Measurements from ENCODE around the gene KRTAP5-7.

The KRTAP5-7 gene

DNA sequence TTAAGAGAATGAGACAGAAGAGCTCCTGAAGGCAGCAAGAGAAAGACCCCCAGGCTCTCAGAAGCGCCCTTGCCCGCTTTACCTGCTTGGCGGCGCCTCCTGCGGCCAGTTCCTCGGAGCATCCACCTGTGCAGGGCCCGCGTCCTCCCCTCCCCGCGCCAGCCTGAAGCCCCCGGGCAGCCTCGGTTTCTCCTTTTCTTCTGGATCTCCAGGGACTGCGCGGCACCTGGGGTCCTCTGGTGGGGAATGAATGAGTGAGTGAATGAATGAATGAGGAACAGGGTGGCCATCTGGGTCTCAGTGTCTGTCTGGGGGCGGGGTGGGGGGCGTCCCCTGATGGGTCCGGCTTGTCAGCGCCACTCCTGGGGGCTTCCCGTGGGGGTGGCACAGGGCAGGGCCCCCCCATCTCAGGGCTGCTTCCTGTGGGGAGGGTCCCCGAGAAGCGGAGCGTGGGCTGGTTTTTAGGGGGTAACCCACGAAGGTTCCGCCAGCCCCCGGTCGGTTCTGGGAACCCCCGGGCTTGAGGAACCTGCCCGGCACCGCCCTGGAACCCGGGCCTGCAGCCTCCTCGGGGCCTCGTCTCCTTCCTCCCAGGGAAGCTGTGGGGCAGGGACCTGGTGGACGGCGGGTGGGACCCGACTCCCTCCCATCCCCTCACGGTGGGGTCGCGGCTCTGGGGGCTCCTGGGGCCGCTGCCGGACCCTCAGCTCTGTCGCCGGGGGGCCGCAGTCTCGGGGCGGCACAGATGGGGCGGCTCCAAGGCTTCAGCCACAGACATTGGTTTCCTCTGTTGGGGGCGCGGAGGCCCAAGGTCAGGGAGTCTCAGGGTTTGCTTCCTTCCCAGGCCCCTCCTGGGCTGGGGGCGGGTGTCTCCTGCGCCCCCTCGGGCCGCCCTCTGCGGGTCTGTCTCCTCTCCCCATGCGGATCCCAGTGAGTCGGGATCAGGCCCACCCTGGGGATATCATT, 8.3 kb upstream of the KRTAP5-7 start:
- DNase-seq (ENCODE audit: extremely low read depth, insufficient read length), result no peak
- TF ChIP-seq, protein P1, sequence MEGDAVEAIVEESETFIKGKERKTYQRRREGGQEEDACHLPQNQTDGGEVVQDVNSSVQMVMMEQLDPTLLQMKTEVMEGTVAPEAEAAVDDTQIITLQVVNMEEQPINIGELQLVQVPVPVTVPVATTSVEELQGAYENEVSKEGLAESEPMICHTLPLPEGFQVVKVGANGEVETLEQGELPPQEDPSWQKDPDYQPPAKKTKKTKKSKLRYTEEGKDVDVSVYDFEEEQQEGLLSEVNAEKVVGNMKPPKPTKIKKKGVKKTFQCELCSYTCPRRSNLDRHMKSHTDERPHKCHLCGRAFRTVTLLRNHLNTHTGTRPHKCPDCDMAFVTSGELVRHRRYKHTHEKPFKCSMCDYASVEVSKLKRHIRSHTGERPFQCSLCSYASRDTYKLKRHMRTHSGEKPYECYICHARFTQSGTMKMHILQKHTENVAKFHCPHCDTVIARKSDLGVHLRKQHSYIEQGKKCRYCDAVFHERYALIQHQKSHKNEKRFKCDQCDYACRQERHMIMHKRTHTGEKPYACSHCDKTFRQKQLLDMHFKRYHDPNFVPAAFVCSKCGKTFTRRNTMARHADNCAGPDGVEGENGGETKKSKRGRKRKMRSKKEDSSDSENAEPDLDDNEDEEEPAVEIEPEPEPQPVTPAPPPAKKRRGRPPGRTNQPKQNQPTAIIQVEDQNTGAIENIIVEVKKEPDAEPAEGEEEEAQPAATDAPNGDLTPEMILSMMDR (IDR thresholded peaks at IDR 0.05; ENCODE audit: insufficient read depth, low read length, poor library complexity, severe bottlenecking), result no peak
- Histone ChIP-seq H3K4me3 (replicated peaks; ENCODE audit: low read depth, low read length) (no peak overlapping the region), H3K27me3 (replicated peaks; ENCODE audit: control insufficient read depth, insufficient read depth, low read length) (no peaks in the 10 kb centered on the region), H3K36me3 (ENCODE audit: control insufficient read depth, insufficient read depth, low read length) (no peaks in the 10 kb centered on the region)

DNA sequence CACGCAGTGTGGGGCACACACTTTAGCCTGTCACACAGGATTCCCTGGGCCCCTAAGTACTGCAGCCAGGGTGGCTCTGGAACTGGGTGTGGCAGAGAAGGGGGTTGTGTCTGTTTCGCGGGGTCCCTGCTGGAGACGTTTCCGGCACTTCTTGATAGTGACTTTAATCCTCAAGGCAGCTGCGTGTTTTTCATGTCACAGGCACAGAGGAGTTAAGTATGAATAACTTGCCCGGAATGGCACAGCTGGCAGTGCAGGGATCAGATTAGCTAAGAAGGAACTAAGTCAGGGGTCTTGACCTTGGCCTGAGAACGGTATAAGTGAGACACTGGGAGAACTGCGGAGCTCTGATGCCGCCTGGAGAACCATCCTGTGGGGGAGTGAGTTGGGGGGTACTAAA, 7.5 kb upstream of the KRTAP5-7 start:
- no peak for DNase-seq (ENCODE audit: extremely low read depth, insufficient read length)
- TF ChIP-seq, protein P1 (IDR thresholded peaks at IDR 0.05; ENCODE audit: insufficient read depth, low read length, poor library complexity, severe bottlenecking), result no peak
- no peaks in the 10 kb centered on the region for H3K36me3 ChIP-seq (ENCODE audit: control insufficient read depth, insufficient read depth, low read length)
- H3K4me3 ChIP-seq (replicated peaks; ENCODE audit: low read depth, low read length), result no peak overlapping the region
- no peaks in the 10 kb centered on the region for H3K27me3 ChIP-seq (replicated peaks; ENCODE audit: control insufficient read depth, insufficient read depth, low read length)

DNA sequence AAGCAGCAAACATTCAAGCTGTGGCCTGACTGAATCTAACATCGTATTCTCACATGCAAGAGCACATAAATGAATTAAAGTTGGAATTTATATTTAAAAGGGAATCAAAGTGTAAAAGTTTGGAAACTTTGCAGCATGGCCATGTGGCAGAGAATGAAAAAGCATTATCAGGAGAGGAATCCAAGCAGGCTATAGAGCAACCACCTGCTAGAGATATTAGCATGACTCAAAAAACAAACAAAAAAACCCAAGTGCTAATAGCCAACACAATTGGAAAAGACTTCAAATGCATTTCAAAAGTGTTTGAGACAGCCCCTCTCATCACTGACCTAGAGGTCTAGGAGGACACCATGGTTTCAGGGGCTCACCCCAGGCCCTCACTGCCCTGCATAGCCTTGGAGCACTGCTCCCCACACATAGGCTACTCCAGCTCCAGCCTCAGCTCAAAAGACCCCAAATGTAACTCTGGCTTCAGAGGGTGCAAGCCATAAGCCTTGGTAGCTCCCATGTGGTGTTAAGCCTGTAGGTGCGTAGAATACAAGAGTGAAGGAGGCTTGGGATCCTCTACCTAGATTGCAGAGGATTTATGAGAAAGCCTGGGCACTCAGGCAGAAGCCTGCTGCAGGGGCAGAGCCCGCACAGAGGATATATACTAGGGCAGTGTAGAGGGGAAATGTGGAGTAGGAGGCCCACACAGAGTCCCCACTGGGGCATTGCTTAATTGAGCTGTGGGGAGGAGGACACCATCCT, 1.7 kb upstream of the KRTAP5-7 start:
- Histone ChIP-seq H3K4me3 (replicated peaks; ENCODE audit: low read depth, low read length) (no peak overlapping the region), H3K36me3 (ENCODE audit: control insufficient read depth, insufficient read depth, low read length) (no peaks in the 10 kb centered on the region), H3K27me3 (replicated peaks; ENCODE audit: control insufficient read depth, insufficient read depth, low read length) (no peaks in the 10 kb centered on the region)
- no peak for DNase-seq (ENCODE audit: extremely low read depth, insufficient read length)
- TF ChIP-seq, protein P1 (IDR thresholded peaks at IDR 0.05; ENCODE audit: insufficient read depth, low read length, poor library complexity, severe bottlenecking), result no peak

- no peaks in the 10 kb centered on the region for H3K36me3 ChIP-seq (ENCODE audit: control insufficient read depth, insufficient read depth, low read length)
- DNase-seq (ENCODE audit: extremely low read depth, insufficient read length), result no peak
- H3K4me3 ChIP-seq (replicated peaks; ENCODE audit: low read depth, low read length), result no peak overlapping the region
- no peaks in the 10 kb centered on the region for H3K27me3 ChIP-seq (replicated peaks; ENCODE audit: control insufficient read depth, insufficient read depth, low read length)
- TF ChIP-seq, protein P1 (IDR thresholded peaks at IDR 0.05; ENCODE audit: insufficient read depth, low read length, poor library complexity, severe bottlenecking), result no peak
These were observed 1.1 kb upstream of the KRTAP5-7 start for GRCh38 chr11:71525938-71526495.

GRCh38 chr11:71527576-71528210, 626 bp downstream of the KRTAP5-7 start:
- no peaks in the 10 kb centered on the region for H3K36me3 ChIP-seq (ENCODE audit: control insufficient read depth, insufficient read depth, low read length)
- H3K27me3 ChIP-seq (replicated peaks; ENCODE audit: control insufficient read depth, insufficient read depth, low read length), result no peaks in the 10 kb centered on the region
- no peak for DNase-seq (ENCODE audit: extremely low read depth, insufficient read length)
- TF ChIP-seq, protein P1 (IDR thresholded peaks at IDR 0.05; ENCODE audit: insufficient read depth, low read length, poor library complexity, severe bottlenecking), result no peak
- no peak overlapping the region for H3K4me3 ChIP-seq (replicated peaks; ENCODE audit: low read depth, low read length)
